Measurements from ENCODE around the gene TIGD2.

DNA sequence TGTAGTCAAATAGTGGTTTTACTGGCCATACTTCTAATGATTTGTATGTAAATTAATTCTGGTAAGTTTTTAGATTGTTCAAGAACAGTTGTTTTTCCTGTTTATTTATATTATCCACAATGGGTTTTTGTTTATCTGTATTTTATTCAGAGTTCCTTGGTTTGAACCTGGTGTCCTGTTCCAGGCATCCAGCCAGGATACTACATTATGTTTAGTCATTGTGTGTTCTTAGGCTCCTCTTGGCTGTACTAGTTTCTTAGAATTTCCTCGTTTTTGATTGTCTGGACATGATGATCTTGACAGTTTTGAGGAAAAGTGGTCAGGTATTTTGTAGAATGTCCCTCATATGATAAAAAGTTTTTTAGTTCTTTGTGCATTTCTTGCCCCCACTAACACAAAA, 7.8 kb downstream of the TIGD2 start:
- TF ChIP-seq POLR2AphosphoS5 (IDR thresholded peaks at IDR 0.05; ENCODE audit: low read depth, low read length) (no peak), POLR2A (IDR thresholded peaks at IDR 0.05; ENCODE audit: low read depth, low read length) (no peak), TAF1 (IDR thresholded peaks at IDR 0.05; ENCODE audit: borderline replicate concordance, low read depth, low read length) (no peak)

Data from GM12892 (cell line).